HG02610 (cell line): ENCODE results near the gene CD5L.

Experiments
- ATAC-seq: cut with Tn5 transposase; IDR thresholded peaks from one replicate; pipeline ENCODE4 v1.9.1; 2021; ENCODE audit warnings: mild to moderate bottlenecking, moderate library complexity; ENCODE audit not compliant: unreplicated experiment

The CD5L gene

GRCh38 chr1:157841708-157842107, at the start of gene CD5L:
CD5L (minus strand) TSS chr1:157841808; CDS start chr1:157841701, 107 bp downstream.
- no peak for ATAC-seq

GRCh38 chr1:157882580-157882979, 41.0 kb upstream of the CD5L start:
- ATAC-seq = no peak

DNA sequence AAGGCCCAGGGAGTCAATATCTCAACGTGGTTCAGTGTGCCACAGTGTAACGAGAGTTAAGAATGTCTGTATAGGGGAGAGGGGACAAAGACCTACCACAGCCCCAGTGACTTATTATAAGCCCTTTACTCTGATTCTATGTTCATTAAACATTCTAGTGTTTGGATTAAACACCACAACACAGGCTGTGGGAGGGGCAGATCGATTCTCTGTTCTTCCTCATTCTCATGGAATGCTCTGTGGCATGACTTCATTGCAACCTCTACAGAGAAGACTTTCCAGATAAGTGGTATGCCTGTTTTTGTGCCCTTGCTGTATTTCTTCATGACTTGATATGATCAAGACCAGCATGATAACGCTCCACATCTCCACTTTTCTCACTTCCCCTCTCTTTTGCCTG, 39.0 kb upstream of the CD5L start:
- ATAC-seq = no peak

- ATAC-seq = no peak
These were observed 36.5 kb upstream of the CD5L start for GRCh38 chr1:157878059-157878458.

GRCh38 chr1:157870490-157870889, 28.9 kb upstream of the CD5L start:
- no peak for ATAC-seq

GRCh38 chr1:157868654-157869053, 27.0 kb upstream of the CD5L start:
- ATAC-seq = no peak

GRCh38 chr1:157862114-157863070, 20.8 kb upstream of the CD5L start:
- ATAC-seq = no peak

- peak; percentile 74 for ATAC-seq
These were observed 14.9 kb upstream of the CD5L start for GRCh38 chr1:157856538-157856937.

DNA sequence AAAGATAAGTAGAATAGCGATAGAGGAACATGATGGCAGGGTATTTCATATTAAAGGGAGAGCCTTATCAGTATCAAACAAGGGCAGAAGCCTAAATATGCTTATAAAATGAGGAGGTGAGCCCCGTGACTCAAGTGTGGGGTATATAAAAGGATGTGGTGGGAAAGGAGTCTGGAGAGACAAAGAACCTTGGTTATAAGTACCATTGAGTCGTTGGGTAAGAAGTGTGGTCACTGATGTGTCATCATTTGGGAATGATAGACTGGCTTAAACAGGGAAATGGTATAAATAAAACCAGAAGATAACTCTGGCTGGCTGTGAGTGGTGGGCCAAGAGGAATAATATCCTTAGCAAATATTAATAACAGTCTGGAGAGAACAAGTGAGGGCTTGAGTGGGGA, 10.9 kb upstream of the CD5L start:
- no peak for ATAC-seq

DNA sequence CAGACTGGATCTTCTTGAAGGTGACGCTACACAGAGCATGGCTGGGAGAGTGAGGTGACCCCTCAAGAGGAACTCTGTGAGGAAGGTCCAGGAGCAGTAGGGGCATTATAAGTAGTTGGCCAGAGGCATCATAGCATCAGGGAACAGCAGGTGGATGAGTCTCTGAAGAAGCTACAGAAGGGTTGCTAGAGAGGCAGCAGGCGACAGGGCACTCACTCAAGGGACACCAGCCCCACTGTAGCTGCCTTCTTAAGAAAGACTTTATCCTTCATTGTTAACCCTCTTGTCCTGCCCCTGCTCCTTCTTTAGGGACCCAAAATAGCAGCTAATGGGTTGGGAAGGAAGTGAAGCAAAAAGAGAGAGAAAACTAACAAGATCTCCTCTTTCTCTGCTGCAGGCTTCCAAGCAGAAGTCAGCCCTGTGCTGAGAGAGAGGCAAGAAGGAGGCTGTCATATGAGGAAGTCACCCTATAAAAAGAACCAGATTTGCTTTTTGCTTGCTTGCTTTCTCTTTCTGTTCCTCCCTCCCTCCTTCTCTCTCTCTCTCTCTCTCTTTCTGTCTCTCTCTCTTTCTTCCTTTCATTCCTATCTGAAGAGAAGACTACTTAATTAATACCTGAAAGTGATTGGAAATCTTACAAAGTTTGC, 7.7 kb upstream of the CD5L start:
- peak; percentile 76 for ATAC-seq

DNA sequence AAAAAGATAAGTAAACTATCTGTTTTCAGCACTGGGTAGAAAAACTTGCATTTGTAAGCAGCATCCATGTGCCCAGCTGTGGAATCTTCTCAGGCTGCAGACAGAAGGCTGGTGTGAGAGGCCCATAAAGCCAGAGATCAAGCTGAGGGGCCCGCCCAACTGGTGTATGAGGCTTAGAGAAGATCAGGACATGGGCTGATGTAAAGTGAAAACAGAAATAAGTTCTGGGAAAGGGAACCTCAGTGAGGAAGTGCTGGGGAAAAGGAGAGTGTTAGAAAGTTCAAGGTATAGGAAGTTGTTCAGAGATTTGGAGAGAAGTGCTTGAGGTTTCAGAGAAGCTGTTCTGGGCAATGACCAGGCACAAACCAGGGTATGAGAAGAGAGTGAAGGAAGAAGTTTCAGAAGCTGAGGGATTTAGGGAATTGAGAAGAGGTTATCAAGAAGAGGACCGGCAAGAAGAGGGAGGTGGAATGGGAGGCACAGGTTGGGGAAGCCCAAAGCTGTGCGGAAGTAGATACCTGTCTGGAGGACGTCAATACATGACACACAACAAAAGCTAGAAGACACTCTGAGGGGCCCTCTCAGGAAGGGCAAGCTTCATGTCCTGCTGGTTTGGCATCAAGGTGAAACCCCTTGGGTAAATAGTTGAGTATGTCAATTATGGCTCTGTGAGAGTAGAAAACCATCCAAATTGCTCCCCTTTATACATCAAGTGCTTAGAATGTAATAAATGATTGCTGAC, 2.7 kb upstream of the CD5L start:
- no peak for ATAC-seq

- peak; percentile 81 for ATAC-seq
These were observed 1.3 kb upstream of the CD5L start for GRCh38 chr1:157842939-157843338.

- ATAC-seq = no peak
These were observed 2.6 kb downstream of the CD5L start for GRCh38 chr1:157838966-157839365.

- ATAC-seq = no peak
These were observed 7.2 kb downstream of the CD5L start for GRCh38 chr1:157834430-157834829.

DNA sequence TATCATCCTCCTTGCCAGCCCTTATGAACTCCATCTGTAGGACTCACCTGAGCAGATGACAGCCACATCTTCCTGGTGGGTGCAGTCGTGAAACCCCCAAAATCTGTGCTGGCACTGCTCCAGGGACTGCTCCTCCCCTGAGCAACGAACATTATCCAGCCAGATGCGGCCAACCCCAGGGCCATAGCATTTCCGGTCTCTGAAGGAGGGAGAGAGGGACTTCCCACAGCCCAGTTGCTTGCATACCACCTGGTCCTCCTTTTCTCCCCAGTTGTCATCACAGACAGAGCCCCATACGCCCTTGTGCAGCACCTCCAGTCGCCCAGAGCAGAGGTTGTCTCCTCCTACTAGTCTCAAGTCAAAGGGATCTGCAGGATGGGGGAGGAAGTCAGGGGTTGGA, 8.5 kb downstream of the CD5L start:
- ATAC-seq = no peak

DNA sequence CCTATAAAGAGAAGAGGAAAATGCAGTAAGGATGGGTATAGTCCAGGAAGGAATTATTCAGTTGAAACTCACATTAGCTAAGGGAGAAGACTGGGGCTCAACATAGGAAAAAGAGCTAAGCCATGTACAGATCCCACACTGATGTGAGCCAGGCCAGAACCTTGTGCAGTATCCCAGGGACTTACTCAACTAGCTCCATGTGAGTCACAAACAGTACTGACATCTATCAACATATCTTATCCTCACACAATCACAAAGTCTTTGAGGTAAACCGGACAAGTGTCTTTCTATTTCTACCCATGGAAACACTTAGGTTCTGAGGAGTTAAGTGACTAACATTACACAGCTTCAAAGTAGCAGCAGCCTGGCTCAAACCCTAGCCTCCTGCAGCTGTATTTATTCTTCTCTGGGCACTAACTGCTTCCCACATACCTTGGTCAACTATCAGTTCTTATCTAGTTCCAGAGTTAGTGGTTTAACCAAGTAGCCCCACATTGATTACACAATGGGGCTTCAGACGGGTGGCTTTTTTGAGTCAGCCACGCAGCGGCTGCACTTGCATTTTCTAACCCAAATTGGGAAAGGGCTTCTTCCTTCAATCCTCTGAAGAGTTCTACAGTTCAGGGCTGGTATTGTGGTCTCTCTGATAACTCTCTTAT, 9.5 kb downstream of the CD5L start:
- no peak for ATAC-seq

DNA sequence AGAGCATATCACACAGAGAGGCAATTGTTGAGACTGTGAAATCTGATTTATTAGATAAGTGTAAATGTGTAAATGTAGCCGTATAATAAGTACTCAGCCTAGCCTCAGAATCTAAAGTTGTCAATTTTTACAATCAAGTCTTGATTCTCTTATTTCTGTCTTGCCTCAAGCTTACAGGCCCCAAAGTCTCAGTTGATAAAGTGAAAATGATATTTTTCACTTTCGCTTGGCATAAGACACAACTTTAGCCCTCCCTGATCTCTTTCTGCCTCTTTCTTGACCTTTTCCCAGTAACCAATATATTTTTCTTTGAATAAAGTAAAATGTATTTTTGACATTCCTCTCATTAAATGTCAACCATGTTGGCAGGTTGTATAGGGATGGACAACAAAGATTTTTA, 10.7 kb downstream of the CD5L start:
- ATAC-seq = no peak

DNA sequence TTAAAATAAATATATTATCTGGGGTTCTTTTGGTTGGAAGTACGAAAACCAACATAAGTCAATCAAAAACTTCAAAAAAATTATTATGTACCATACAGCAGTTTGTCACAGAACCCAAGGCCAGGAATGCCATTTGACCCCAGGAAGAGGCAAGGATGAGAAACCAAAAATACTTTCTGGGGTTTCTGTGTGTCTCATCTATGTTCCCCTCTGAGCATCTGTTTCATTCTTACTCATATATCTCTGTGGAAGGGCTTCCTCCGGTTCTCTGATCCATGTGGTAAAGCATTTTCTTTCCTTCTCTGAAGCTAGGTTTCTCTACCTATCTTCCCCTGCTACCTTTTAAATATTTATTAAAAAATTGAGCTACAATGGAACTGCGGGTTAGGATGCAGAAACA, 11.9 kb downstream of the CD5L start:
- ATAC-seq = peak; percentile 55

- ATAC-seq = no peak
These were observed 12.4 kb downstream of the CD5L start for GRCh38 chr1:157829210-157829609.

DNA sequence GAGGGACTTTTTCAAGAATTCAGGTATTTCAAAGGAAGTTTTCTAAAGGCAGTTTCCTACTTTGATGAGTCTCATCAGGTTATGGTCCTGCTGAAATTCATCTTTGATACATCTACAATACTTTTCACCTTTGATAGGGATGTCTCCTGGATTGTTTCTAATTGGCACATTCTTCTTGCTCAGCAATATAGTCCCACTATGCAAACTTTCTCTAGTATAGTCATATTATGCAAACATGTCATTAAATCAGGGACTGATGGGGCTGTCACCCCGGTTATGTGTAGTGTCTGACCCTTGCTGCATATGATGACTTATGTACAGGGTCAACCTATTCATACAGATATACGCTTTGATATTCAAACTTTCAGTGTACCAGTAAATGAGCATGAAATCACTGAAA, 21.3 kb downstream of the CD5L start:
- ATAC-seq = no peak

DNA sequence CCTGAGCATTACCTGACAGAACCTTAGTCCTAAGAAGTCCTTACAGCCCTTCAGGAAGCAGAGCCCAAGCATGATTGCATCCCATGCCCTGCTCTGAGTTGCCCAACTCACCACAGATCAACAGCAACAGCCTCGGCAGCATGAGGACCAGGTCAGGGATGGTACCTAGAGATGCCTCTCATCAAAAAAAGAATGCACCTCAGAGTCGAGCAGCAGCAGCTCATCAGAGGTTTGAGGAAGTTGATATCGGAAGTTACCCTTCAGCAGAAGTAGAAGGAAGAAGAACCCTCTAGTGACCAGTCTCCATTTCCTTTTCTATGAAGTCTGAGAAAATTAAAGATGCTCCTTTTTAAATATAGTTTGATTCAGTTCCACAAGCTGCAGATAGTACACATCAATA, 21.7 kb downstream of the CD5L start, which contains the start of gene FCRL1:
FCRL1 (minus strand) TSS at position 225 of the 400 bp plus-strand sequence; CDS start at position 142, 83 bp downstream.
- no peak for ATAC-seq
